NCI-H1694 treated with DMSO at 0.1 percent for 48 hours (cell line): ENCODE data around the gene FUS.
"Not testable (repeated sequence)": the region's sequence is repeated elsewhere in the genome, so short reads cannot be mapped to it uniquely, and the experiment has no call there.

Experiments
- DNase-seq: peaks from one replicate; lab custom pipeline; 2025; lab: John Stamatoyannopoulos, UW

Gene FUS

DNA sequence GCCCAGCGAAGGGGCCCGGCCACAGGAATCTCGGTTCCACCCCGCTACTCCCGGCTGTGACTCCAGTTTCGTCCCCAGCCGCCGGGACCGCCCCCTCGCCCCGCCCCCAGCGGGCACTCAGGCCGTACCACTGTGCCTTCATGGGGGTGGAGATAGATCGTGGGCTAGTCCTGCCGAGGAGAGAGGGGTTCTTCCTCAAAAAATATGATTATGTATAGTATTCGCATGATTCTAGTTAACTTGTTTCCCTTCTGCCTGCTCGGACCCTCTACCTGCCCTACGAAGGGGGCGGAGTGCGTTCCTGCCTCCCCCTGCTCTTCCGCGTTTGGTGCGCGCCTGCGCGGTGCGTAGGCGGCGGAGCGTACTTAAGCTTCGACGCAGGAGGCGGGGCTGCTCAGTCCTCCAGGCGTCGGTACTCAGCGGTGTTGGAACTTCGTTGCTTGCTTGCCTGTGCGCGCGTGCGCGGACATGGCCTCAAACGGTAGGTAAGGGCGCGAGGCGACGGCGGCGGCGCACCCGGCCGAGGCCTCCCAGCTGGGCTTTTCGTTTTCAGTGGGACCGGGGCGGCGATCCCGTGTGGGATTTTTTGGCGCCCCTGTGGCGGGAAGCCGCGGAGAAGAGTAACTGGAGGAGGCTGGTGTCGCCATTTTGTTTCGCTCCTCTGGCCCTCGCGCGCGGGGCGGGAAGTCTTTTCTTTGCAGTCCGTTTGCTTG is at the start of gene FUS:
Gene FUS, plus strand, starts transcription at position 393 of the 713 bp plus-strand sequence. Its CDS starts 76 bp downstream, at position 469.
- DNase-seq: peak; percentile 69

GRCh38 chr16:31130336-31130891 is 49.5 kb upstream of the FUS start:
- DNase-seq: no peak

DNA sequence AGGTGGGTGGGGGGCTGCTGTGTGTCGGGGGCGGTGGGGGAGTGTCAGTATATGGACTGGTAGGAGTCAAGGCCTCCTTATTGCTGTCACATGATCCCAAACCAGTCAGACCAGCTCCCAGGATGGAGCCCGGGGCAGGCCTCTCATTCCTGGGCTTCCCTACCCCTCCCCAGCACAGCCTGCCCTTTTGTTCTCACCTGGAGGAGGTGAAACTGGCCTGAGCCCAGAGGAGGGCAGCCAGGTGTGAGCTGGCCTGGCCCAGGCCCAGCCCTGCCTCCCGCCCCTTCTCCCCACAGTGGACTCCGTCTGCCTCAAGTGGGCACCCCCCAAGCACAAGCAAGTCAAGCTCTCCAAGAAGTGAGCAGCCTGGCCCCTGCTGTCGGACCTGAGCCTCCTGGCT is 49.0 kb upstream of the FUS start:
- DNase-seq: no peak

GRCh38 chr16:31131416-31131815 is 48.5 kb upstream of the FUS start:
- DNase-seq: no peak

DNA sequence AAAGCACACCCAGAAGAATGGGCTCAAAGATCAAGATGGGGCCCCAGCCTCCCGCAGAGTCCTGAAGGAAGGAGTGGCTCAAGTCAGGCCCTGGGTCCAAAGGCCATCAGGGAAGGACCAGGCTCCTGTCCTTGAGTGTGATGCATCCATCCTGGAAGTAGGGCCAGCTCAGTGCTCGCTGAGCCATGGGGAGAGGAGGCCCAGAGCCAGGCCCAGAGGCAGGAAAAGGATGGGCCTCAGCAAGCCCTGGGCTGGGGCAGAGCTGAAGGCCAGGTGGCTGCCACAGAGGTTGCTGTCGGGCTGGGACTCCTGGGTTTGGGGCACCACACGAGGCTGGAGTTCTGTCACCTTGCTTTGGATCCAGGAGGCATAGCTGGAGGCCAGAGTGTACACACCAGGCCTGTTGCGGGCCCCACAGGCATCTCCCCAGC is 48.1 kb upstream of the FUS start:
- no peak for DNase-seq

DNA sequence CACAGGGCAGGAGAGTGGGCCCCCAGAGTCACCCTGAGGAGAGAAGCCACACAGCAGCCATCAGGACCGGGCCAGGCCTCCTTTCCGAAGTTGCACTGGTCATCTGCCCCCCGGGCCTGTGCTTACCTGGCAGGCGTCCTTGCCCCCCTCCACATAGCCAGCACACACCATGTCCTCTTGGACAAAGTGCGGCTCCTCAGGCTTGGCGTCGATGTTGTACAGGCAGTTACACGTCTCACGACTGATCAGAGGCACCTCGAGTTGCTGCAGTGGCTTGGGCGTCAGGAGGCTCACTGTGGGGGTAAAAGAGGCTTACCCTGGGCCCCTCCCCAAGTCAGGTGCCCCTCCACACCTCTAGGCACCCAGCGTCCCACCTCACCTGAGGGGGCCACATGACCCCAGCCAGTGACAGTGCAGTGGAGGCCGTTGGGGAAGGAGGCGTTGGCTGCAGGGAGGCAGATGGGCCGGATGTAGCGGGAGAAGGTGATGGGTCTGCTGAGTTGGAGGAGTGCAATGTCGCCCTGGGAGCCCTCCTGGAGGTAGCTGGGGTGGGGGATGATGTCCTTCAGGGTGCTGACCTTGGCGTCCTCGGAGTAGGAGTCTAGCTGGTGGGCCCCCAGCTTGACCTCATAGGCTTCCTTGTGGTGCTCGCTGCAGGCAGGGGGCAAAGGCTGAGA is 47.5 kb upstream of the FUS start:
- DNase-seq: no peak

DNA sequence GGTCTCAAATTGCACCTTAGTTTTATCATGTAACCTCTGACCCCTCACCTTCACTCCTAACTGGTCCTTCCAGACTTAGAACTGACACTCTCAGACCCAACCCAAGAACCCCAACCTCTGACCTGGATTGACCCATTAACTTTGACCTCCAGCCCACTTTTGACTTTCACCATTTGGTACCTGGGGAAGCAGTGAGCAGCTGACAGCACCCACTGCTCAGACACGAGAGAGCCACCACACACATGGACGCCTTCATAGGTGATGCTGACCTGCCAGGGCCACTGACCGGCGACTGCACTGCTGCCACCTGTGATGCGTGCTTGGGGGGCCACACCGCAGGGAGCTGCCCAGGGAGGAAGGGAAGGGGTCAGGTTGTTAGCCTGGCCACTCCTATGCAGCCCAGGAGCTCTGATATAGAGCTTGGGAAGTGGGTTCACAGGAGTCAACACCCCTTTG is 46.9 kb upstream of the FUS start:
- no peak for DNase-seq

GRCh38 chr16:31134091-31134571 is 45.8 kb upstream of the FUS start:
- no peak for DNase-seq

GRCh38 chr16:31134625-31135534 is 45.1 kb upstream of the FUS start:
- no peak for DNase-seq

GRCh38 chr16:31135535-31136286 is 44.2 kb upstream of the FUS start, which contains the start of gene PRSS8:
PRSS8 (minus strand) TSS chr16:31135727; CDS start chr16:31135498, 229 bp downstream.
- no peak for DNase-seq

DNA sequence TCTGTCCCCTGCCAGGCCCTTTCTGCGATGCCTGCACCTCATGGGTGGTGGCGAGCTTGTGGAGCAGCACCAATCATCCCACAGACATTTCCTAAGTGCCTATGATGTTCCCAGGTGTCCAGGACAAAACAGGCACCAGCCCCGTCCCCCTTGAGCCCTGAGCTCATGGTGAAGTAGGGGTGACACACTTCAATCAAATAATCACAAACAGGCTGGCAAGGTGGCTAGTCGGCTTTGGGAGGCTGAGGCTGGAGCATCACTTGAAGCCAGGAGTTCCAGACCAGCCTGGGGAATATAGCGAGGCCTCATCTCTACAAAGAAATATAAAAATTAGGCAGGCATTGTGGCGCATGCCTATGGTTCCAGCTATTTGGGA is 43.7 kb upstream of the FUS start:
- DNase-seq: no peak

- not testable (repeated sequence) for DNase-seq
Measured at GRCh38 chr16:31136822-31137499, 43.0 kb upstream of the FUS start.

GRCh38 chr16:31138621-31139578 is 41.0 kb upstream of the FUS start:
- DNase-seq: no peak

GRCh38 chr16:31141071-31141469 is 38.9 kb upstream of the FUS start:
- not testable (repeated sequence) for DNase-seq

GRCh38 chr16:31141489-31142108 is 38.3 kb upstream of the FUS start:
- DNase-seq: no peak

DNA sequence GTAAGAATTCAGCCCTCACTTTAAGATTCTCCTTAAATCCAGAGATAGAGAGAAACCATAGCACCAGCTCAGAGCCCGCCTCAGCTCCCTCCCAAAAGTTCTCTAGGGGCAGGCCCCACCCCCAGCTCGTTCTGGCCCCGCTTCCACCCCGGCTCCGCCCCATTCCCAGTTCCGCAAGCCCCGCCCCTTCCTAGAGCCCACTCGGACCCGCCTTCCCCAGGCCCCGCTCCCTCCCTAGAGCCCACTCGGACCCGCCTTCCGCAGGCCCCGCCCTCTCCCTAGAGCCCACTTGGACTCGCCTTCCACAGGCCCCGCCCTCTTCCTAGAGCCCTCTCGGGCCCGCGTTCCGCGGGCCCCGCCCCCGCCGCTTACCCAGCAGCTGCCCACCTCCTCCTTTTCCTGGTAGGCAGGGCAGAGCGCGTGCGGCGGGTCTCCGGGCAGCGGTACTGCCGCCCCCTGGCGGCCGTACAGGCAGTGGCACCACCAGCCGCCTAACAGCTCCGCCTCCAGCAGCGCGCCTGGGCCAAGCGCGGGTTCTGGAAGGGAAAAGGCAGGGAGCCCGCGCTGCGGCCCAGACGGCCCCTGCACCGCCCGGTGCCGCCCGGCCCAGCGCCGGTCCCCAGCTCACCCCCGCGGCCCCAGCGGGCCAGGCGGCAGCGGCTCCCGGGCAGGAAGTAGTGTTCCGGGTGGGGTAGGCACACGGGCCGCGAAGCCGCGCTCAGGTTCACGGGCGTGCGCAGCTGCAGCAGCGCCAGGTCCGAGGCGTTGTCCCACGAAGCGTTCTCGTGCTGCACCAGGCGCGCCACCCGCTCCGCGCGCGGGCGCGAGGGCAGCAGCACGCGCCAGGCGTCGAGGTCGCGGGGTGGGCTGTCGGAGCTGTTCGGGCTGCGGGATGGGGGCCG is 37.6 kb upstream of the FUS start:
- DNase-seq: peak; percentile 91

GRCh38 chr16:31143011-31143693 is 36.8 kb upstream of the FUS start:
- DNase-seq: no peak
